H9 (cell line): ENCODE data around the gene TBCC. TPM values are rescaled to one million over a fixed set of nuclear protein-coding genes. Genes with fewer than 3 reads are reported as not detected.

Experiments
- DNase-seq: peaks from one replicate; pipeline ENCODE4 v3.0.0-alpha.2; 2017
- H2AFZ ChIP-seq: one replicate; pipeline ENCODE4 v1.6.1; 2013; ENCODE audit warnings: mild to moderate bottlenecking, low read length, control low read depth, moderate library complexity
- H2AK5ac ChIP-seq: 2 replicates; pipeline ENCODE4 v1.6.1; 2013; ENCODE audit warnings: low read length, control low read depth, mixed read lengths; ENCODE audit not compliant: insufficient read length
- H2BK120ac ChIP-seq: one replicate; pipeline ENCODE4 v1.6.1; 2013; ENCODE audit warnings: low read depth, mild to moderate bottlenecking, low read length, control low read depth, inconsistent platforms; ENCODE audit not compliant: poor library complexity, severe bottlenecking
- H2BK12ac ChIP-seq: 2 replicates; pipeline ENCODE4 v1.6.1; 2013; ENCODE audit warnings: low read length, control low read depth, mixed read lengths, low read depth; ENCODE audit not compliant: insufficient read length
- H2BK15ac ChIP-seq: 2 replicates; pipeline ENCODE4 v1.6.1; 2013; ENCODE audit warnings: low read depth, low read length, control low read depth
- H2BK20ac ChIP-seq: one replicate; pipeline ENCODE4 v1.6.1; 2013; ENCODE audit warnings: low read depth, mild to moderate bottlenecking, low read length, control low read depth, inconsistent platforms; ENCODE audit not compliant: poor library complexity, severe bottlenecking
- H2BK5ac ChIP-seq: 2 replicates; pipeline ENCODE4 v1.6.1; 2013; ENCODE audit warnings: low read length, control low read depth, mixed read lengths; ENCODE audit not compliant: insufficient read length
- H3K14ac ChIP-seq: 2 replicates; pipeline ENCODE4 v1.6.1; 2013; ENCODE audit warnings: low read length, control low read depth; ENCODE audit not compliant: insufficient read depth
- H3K18ac ChIP-seq: 2 replicates; pipeline ENCODE4 v1.6.1; 2013; ENCODE audit warnings: low read depth, mild to moderate bottlenecking, mixed read lengths, low read length, control low read depth; ENCODE audit not compliant: insufficient read length
- H3K23ac ChIP-seq: 2 replicates; pipeline ENCODE4 v1.6.1; 2013; ENCODE audit warnings: low read length, control low read depth, mixed read lengths, low read depth; ENCODE audit not compliant: insufficient read length
- H3K23me2 ChIP-seq: 2 replicates; pipeline ENCODE4 v1.6.1; 2013; ENCODE audit warnings: low read depth, mild to moderate bottlenecking, mixed read lengths, low read length, control low read depth; ENCODE audit not compliant: insufficient read length, poor library complexity, severe bottlenecking
- H3K27ac ChIP-seq: 2 replicates; pipeline ENCODE4 v1.5.1; 2013; ENCODE audit warnings: low read length, control low read depth, mixed read lengths, low read depth; ENCODE audit not compliant: insufficient read length
- H3K27me3 ChIP-seq: 2 replicates; pipeline ENCODE4 v1.6.1; 2013; ENCODE audit warnings: low read length, control low read depth, inconsistent platforms; ENCODE audit not compliant: insufficient read depth
- H3K4ac ChIP-seq: 2 replicates; pipeline ENCODE4 v1.6.1; 2013; ENCODE audit warnings: low read depth, mild to moderate bottlenecking, control low read depth, inconsistent platforms, low read length, moderate library complexity
- H3K4me1 ChIP-seq: 2 replicates; pipeline ENCODE4 v1.6.1; 2013; ENCODE audit warnings: low read length, control low read depth, inconsistent platforms; ENCODE audit not compliant: insufficient read depth
- H3K4me2 ChIP-seq: 2 replicates; pipeline ENCODE4 v1.6.1; 2013; ENCODE audit warnings: low read length, control low read depth, mixed read lengths; ENCODE audit not compliant: insufficient read length, insufficient read depth
- H3K56ac ChIP-seq: 2 replicates; pipeline ENCODE4 v1.6.1; 2013; ENCODE audit warnings: low read depth, mild to moderate bottlenecking, mixed read lengths, low read length, control low read depth; ENCODE audit not compliant: insufficient read length
- H3K79me1 ChIP-seq: 2 replicates; pipeline ENCODE4 v1.6.1; 2013; ENCODE audit warnings: low read depth, mild to moderate bottlenecking, moderate library complexity, low read length, control low read depth, inconsistent platforms; ENCODE audit not compliant: insufficient read depth, poor library complexity, severe bottlenecking
- H3K79me2 ChIP-seq: 2 replicates; pipeline ENCODE4 v1.6.1; 2013; ENCODE audit warnings: low read length, control low read depth, inconsistent platforms; ENCODE audit not compliant: insufficient read depth
- H3K9ac ChIP-seq: 2 replicates; pipeline ENCODE4 v1.6.1; 2013; ENCODE audit warnings: low read length, control low read depth, mixed read lengths; ENCODE audit not compliant: insufficient read length; ENCODE audit errors: extremely low read depth
- H3K9me3 ChIP-seq: one replicate; pipeline ENCODE4 v1.6.1; 2013; ENCODE audit warnings: low read depth, low read length, inconsistent platforms; ENCODE audit not compliant: control insufficient read depth
- H3T11ph ChIP-seq: one replicate; pipeline ENCODE4 v1.6.1; 2013; ENCODE audit warnings: mild to moderate bottlenecking, low read length, control low read depth, inconsistent platforms
- H4K20me1 ChIP-seq: one replicate; pipeline ENCODE4 v1.6.1; 2013; ENCODE audit not compliant: control insufficient read depth, insufficient read length, insufficient read depth
- H4K5ac ChIP-seq: 2 replicates; pipeline ENCODE4 v1.6.1; 2013; ENCODE audit warnings: low read depth, mild to moderate bottlenecking, mixed read lengths, low read length, control low read depth; ENCODE audit not compliant: insufficient read length
- H4K8ac ChIP-seq: replicated peaks from 2 replicates; pipeline ENCODE4 v1.6.1; 2013; ENCODE audit warnings: low read length, control low read depth, mixed read lengths, low read depth; ENCODE audit not compliant: insufficient read length
- H4K91ac ChIP-seq: 2 replicates; pipeline ENCODE4 v1.6.1; 2013; ENCODE audit warnings: low read depth, mild to moderate bottlenecking, moderate library complexity, mixed read lengths, low read length, control low read depth; ENCODE audit not compliant: insufficient read length
- H3K27ac Mint-ChIP-seq, 3 experiments: 2 replicates in 2 of 3; 3 replicates in 1 of 3; pipeline ENCODE4 v1.8.0; 2020 to 2021; ENCODE audit warnings: mixed read lengths in 3 of 3, mild to moderate bottlenecking in 1 of 3, moderate library complexity in 1 of 3
- H3K27me3 Mint-ChIP-seq: 2 replicates; pipeline ENCODE4 v1.8.0; 2021; ENCODE audit warnings: low read depth, mild to moderate bottlenecking, moderate library complexity, mixed read lengths
- H3K36me3 Mint-ChIP-seq, 3 experiments: 2 replicates in 2 of 3; 3 replicates in 1 of 3; pipeline ENCODE4 v1.8.0; 2020 to 2021; ENCODE audit warnings: low read depth in 3 of 3, mixed read lengths in 3 of 3; ENCODE audit not compliant: insufficient read depth in 1 of 3
- H3K4me1 Mint-ChIP-seq, 2 experiments: 2 replicates each; pipeline ENCODE4 v1.8.0; 2020; ENCODE audit warnings: mixed read lengths in 2 of 2
- H3K4me3 Mint-ChIP-seq, 2 experiments: 2 replicates in 1 of 2; 3 replicates in 1 of 2; pipeline ENCODE4 v1.8.0; 2020 to 2021; ENCODE audit warnings: mild to moderate bottlenecking in 2 of 2, mixed read lengths in 2 of 2, moderate library complexity in 1 of 2
- H3K9me3 Mint-ChIP-seq, 2 experiments: 2 replicates in 1 of 2; 3 replicates in 1 of 2; pipeline ENCODE4 v1.8.0; 2020; ENCODE audit warnings: mild to moderate bottlenecking in 2 of 2, mixed read lengths in 2 of 2, moderate library complexity in 1 of 2
- WGBS: extraction: QIAGEN DNeasy Blood & Tissue Kit; methylation state at CpG from one replicate; pipeline ENCODE4 v1.1.7; 2013; ENCODE audit warnings: missing lambda C conversion rate, low lambda C conversion rate, mixed read lengths; ENCODE audit not compliant: insufficient read length; ENCODE audit errors: extremely low coverage; 5-methylcytosine and 5-hydroxymethylcytosine counted together
- total RNA-seq: library from RNA; stranded (reverse); gene quantifications from 2 replicates; pipeline ENCODE4 v1.2.1, GENCODE V29; 2021
- TF ChIP-seq, protein P1 (sequence below): fragments of 200-600 bp; sonication (generic); conservative IDR thresholded peaks from 3 replicates; pipeline ENCODE4 v1.8.0; 2021; ENCODE audit warnings: antibody characterized with exemption, mild to moderate bottlenecking

Gene TBCC
- total RNA-seq, 1 experiment from 2014 or later: 25.6 TPM

DNA sequence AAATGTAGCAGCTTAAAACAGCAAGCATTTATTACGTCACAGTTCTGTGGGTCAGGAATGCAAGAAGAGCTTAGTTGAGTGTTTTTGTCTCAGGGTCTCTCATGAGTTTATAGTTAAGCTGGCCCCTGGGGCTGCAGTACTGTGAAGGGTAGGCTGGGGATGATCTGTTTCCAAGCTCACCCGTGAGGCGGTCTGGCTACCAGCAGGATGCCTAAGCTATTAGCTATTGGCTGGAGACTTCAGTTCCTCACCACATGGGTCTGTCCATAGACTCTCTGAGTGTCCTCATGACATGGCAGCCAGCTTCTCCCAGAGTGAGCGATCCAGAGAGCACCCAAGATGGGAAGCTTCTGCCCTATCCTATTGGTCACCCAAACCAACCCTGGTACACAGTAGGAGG, 23.1 kb upstream of the TBCC start:
- H3K23ac ChIP-seq: no peak overlapping the region
- no CpG with 5 or more reads among the region's 4 CpGs for WGBS
- TF ChIP-seq, protein P1, sequence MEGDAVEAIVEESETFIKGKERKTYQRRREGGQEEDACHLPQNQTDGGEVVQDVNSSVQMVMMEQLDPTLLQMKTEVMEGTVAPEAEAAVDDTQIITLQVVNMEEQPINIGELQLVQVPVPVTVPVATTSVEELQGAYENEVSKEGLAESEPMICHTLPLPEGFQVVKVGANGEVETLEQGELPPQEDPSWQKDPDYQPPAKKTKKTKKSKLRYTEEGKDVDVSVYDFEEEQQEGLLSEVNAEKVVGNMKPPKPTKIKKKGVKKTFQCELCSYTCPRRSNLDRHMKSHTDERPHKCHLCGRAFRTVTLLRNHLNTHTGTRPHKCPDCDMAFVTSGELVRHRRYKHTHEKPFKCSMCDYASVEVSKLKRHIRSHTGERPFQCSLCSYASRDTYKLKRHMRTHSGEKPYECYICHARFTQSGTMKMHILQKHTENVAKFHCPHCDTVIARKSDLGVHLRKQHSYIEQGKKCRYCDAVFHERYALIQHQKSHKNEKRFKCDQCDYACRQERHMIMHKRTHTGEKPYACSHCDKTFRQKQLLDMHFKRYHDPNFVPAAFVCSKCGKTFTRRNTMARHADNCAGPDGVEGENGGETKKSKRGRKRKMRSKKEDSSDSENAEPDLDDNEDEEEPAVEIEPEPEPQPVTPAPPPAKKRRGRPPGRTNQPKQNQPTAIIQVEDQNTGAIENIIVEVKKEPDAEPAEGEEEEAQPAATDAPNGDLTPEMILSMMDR: no peak

More for the DNA sequence above, 23.1 kb upstream of the TBCC start:
- Histone ChIP-seq H4K8ac (no peak overlapping the region), H2BK12ac (no peak overlapping the region), H3K18ac (no peak overlapping the region), H4K5ac (no peak overlapping the region), H3K27ac (no peak overlapping the region), H3K79me2 (no peaks in the 10 kb centered on the region), H3K27me3 (no peaks in the 10 kb centered on the region; the same call in 1 of the 2 replicates), H2BK15ac (no peak overlapping the region), H4K91ac (no peak overlapping the region), H4K20me1 (no peaks in the 10 kb centered on the region), H3K9me3 (no peaks in the 10 kb centered on the region), H3T11ph (no peak overlapping the region), H3K79me1 (no peaks in the 10 kb centered on the region), H2BK5ac (no peak overlapping the region), H3K4ac (no peak overlapping the region), H3K56ac (no peak overlapping the region), H2BK20ac (no peak overlapping the region), H3K9ac (no peak overlapping the region), H2AFZ (no peak overlapping the region), H3K14ac (no peak overlapping the region; the same call in 1 of the 2 replicates), H3K4me1 (peaks cover 8% of the 10 kb centered on the region; the same call in 1 of the 2 replicates), H2AK5ac (no peak overlapping the region), H2BK120ac (no peak overlapping the region), H3K23me2 (peaks cover 4% of the 10 kb centered on the region), H3K4me2 (no peak overlapping the region)
- no peaks in the 10 kb centered on the region for H3K9me3 Mint-ChIP-seq
- no peak overlapping the region for H3K27ac Mint-ChIP-seq
- H3K4me3 Mint-ChIP-seq: no peak overlapping the region
- H3K36me3 Mint-ChIP-seq: no peaks in the 10 kb centered on the region
- peaks cover 6% of the 10 kb centered on the region; the same call in 1 of the 2 replicates for H3K27me3 Mint-ChIP-seq
- no peak for DNase-seq
- peaks cover 24 to 28% of the 10 kb centered on the region in 2 experiments for H3K4me1 Mint-ChIP-seq
